Right atrium auricular region (tissue), 2 donors: ENCODE data around the gene POLA2. TPM values are rescaled to one million over a fixed set of nuclear protein-coding genes. Genes with fewer than 3 reads are reported as not detected.
A peak's percentile ranks its signal among the peaks of the same experiment; 100 is the strongest.
"Not testable (repeated sequence)": the region's sequence is repeated elsewhere in the genome, so short reads cannot be mapped to it uniquely, and the experiment has no call there.

Experiments
- DNase-seq: peaks from one replicate; pipeline ENCODE4 v3.0.0-alpha.2; 2019; ENCODE audit warnings: low spot score
- H3K27ac ChIP-seq, 2 donors: fragments of 200-600 bp; sonication (generic); 1 replicate in 1 of 2; 2 replicates in 1 of 2; pipeline ENCODE4 v1.5.1; 2016 to 2019
- H3K27me3 ChIP-seq, 2 donors: fragments of 200-600 bp; sonication (generic); one replicate each; pipeline versions ENCODE4 v1.5.1 to v1.6.0; 2017 to 2019
- H3K36me3 ChIP-seq: fragments of 200-600 bp; sonication (generic); one replicate; pipeline ENCODE4 v1.5.1; 2016
- H3K4me1 ChIP-seq, 2 donors: fragments of 200-600 bp; sonication (generic); one replicate each; pipeline versions ENCODE4 v1.5.1 to v1.6.0; 2017 to 2019
- H3K4me3 ChIP-seq, 2 donors: fragments of 200-600 bp; sonication (generic); 1 replicate in 1 of 2; 2 replicates in 1 of 2; pipeline ENCODE4 v1.5.1; 2017 to 2019; ENCODE audit warnings: mild to moderate bottlenecking in 1 of 2, moderate library complexity in 1 of 2
- H3K9me3 ChIP-seq, 2 donors: fragments of 200-600 bp; sonication (generic); one replicate each; pipeline ENCODE4 v1.5.1; 2019
- CTCF ChIP-seq, 2 donors: fragments of 200-600 bp; sonication (generic); IDR thresholded peaks; one replicate each; pipeline ENCODE4 v1.5.1; 2019; ENCODE audit warnings: antibody characterized with exemption in 2 of 2
- total RNA-seq, 2 donors: library from RNA; depleted of rRNA; stranded (reverse); fragments of >200 nt; gene quantifications; one replicate each; pipeline ENCODE4 v1.1.0, GENCODE V29; 2016

POLA2 gene
- total RNA-seq, 2 donors from 2014 or later = 4.5 to 12.4 TPM

- Histone ChIP-seq H3K4me3 (peak overlapping the region; percentile 48 to 68), H3K9me3 (no peaks in the 10 kb centered on the region), H3K27ac (peak overlapping the region; percentile 87 to 88), H3K36me3 (no peaks in the 10 kb centered on the region), H3K4me1 (peaks cover 0 to 18% of the 10 kb centered on the region in 2 donors), H3K27me3 (no peaks in the 10 kb centered on the region)
- DNase-seq = no peak
- no peak for TF ChIP-seq CTCF (IDR thresholded peaks at IDR 0.05)
Observed at GRCh38 chr11:65260756-65261590, 789 bp upstream of the POLA2 start.

- H3K36me3 ChIP-seq = no peaks in the 10 kb centered on the region
- H3K4me1 ChIP-seq = peaks cover 0 to 18% of the 10 kb centered on the region in 2 donors
- no peak for TF ChIP-seq CTCF (IDR thresholded peaks at IDR 0.05)
- peak overlapping the region; percentile 87 to 88 for H3K27ac ChIP-seq
- DNase-seq = peak; percentile 60
- peak overlapping the region; percentile 48 to 68 for H3K4me3 ChIP-seq
- H3K27me3 ChIP-seq = no peaks in the 10 kb centered on the region
- no peaks in the 10 kb centered on the region for H3K9me3 ChIP-seq
Observed at GRCh38 chr11:65262381-65262680, 569 bp downstream of the POLA2 start.

GRCh38 chr11:65262776-65263175, 1.0 kb downstream of the POLA2 start:
- Histone ChIP-seq H3K4me3 (peak overlapping the region; percentile 48 to 68), H3K27ac (peak overlapping the region; percentile 87 to 88), H3K36me3 (no peaks in the 10 kb centered on the region), H3K4me1 (peaks cover 0 to 18% of the 10 kb centered on the region in 2 donors), H3K9me3 (no peaks in the 10 kb centered on the region), H3K27me3 (no peaks in the 10 kb centered on the region)
- no peak for TF ChIP-seq CTCF (IDR thresholded peaks at IDR 0.05)
- no peak for DNase-seq

- Histone ChIP-seq H3K36me3 (peaks cover 11% of the 10 kb centered on the region), H3K4me1 (peaks cover 0 to 18% of the 10 kb centered on the region in 2 donors)
- not testable (repeated sequence) for H3K4me3 ChIP-seq, H3K9me3 ChIP-seq, H3K27ac ChIP-seq, H3K27me3 ChIP-seq, DNase-seq
Observed at GRCh38 chr11:65264747-65265146, 3.0 kb downstream of the POLA2 start.

- Histone ChIP-seq H3K27ac (no peak overlapping the region), H3K36me3 (peaks cover 14% of the 10 kb centered on the region), H3K4me1 (peaks cover 0 to 14% of the 10 kb centered on the region in 2 donors), H3K27me3 (no peaks in the 10 kb centered on the region), H3K4me3 (no peak overlapping the region), H3K9me3 (no peaks in the 10 kb centered on the region)
- DNase-seq = no peak
- TF ChIP-seq CTCF (IDR thresholded peaks at IDR 0.05) = no peak
Observed at GRCh38 chr11:65266210-65266609, 4.4 kb downstream of the POLA2 start.

GRCh38 chr11:65274735-65275682, 13.2 kb downstream of the POLA2 start:
- Histone ChIP-seq H3K36me3 (peaks cover under 1% of the 10 kb centered on the region), H3K27me3 (no peaks in the 10 kb centered on the region), H3K9me3 (no peaks in the 10 kb centered on the region), H3K27ac (peak overlapping the region; percentile 14 to 35), H3K4me3 (no peak overlapping the region), H3K4me1 (peaks cover 0 to 14% of the 10 kb centered on the region in 2 donors)
- peak; percentile 60 to 82 for TF ChIP-seq CTCF (IDR thresholded peaks at IDR 0.05)
- DNase-seq = peak; percentile 95
